HepG2 (cell line): Measurements from ENCODE around the gene RHBDD2. TPM values are rescaled to one million over a fixed set of nuclear protein-coding genes. Genes with fewer than 3 reads are reported as not detected.

Source experiments
- ATF7 ChIP-seq, 2 experiments: fragments of 450-650 bp in 1 of 2; sonication (generic) in 1 of 2; formaldehyde crosslinking in 1 of 2; IDR thresholded peaks; 2 replicates each; pipeline versions ENCODE4 v1.4.0 to v1.6.1; 2016 to 2020; ENCODE audit warnings: antibody characterized with exemption in 1 of 2, mild to moderate bottlenecking in 1 of 2, missing genetic modification reagents in 1 of 2
- CEBPB ChIP-seq: IDR thresholded peaks from 2 replicates; pipeline ENCODE4 v1.6.1; 2011; ENCODE audit warnings: low read depth, low read length, improper control_type of control experiment, borderline replicate concordance
- EZH2 ChIP-seq: conservative IDR thresholded peaks from 2 replicates; pipeline ENCODE4 v1.6.1; 2012; ENCODE audit warnings: mild to moderate bottlenecking, low read depth, low read length, moderate library complexity
- FOXO1 ChIP-seq: sonication (generic); formaldehyde crosslinking; IDR thresholded peaks from 2 replicates; pipeline ENCODE4 v1.4.0; 2020; ENCODE audit warnings: missing genetic modification reagents
- GATAD1 ChIP-seq: IDR thresholded peaks from 2 replicates; pipeline ENCODE4 v1.6.1; 2016; ENCODE audit warnings: missing genetic modification reagents, missing compliant biosample characterization
- GPN1 ChIP-seq: sonication (generic); formaldehyde crosslinking; IDR thresholded peaks from 2 replicates; pipeline ENCODE4 v1.5.1; 2020; ENCODE audit warnings: missing genetic modification reagents, borderline replicate concordance
- KDM1A ChIP-seq: IDR thresholded peaks from 2 replicates; pipeline ENCODE4 v1.6.1; 2016; ENCODE audit warnings: missing compliant biosample characterization
- KDM5A ChIP-seq: fragments of 200-600 bp; sonication (generic); IDR thresholded peaks from 2 replicates; pipeline ENCODE4 v1.7.0; 2018; ENCODE audit warnings: antibody characterized with exemption, mild to moderate bottlenecking, low read length, borderline replicate concordance
- NCOA2 ChIP-seq: sonication (generic); formaldehyde crosslinking; IDR thresholded peaks from 2 replicates; pipeline ENCODE4 v1.8.0; 2022; ENCODE audit warnings: inconsistent platforms
- REPIN1 ChIP-seq: sonication (generic); formaldehyde crosslinking; IDR thresholded peaks from 2 replicates; pipeline ENCODE4 v1.8.0; 2022; ENCODE audit warnings: missing genetic modification reagents, low read depth, mild to moderate bottlenecking, borderline replicate concordance
- SAFB2 ChIP-seq: sonication (generic); formaldehyde crosslinking; IDR thresholded peaks from 2 replicates; pipeline ENCODE4 v1.5.1; 2020; ENCODE audit warnings: missing genetic modification reagents, low read depth, mild to moderate bottlenecking, borderline replicate concordance
- SMAD1 ChIP-seq: sonication (generic); formaldehyde crosslinking; IDR thresholded peaks from 2 replicates; pipeline ENCODE4 v1.4.0; 2020; ENCODE audit warnings: missing genetic modification reagents, low read depth, mild to moderate bottlenecking, borderline replicate concordance
- TCF7 ChIP-seq: sonication (generic); IDR thresholded peaks from 2 replicates; pipeline ENCODE4 v1.6.1; 2016; ENCODE audit warnings: antibody characterized with exemption, low read depth
- XRCC5 ChIP-seq: fragments of 200-400 bp; formaldehyde crosslinking; optimal IDR thresholded peaks from 2 replicates; pipeline ENCODE3; 2017; ENCODE audit warnings: mild to moderate bottlenecking, low read length
- ZBTB1 ChIP-seq: sonication (generic); formaldehyde crosslinking; IDR thresholded peaks from 2 replicates; pipeline ENCODE4 v1.4.0; 2020; ENCODE audit warnings: missing genetic modification reagents, borderline replicate concordance
- ZFP36L2 ChIP-seq: sonication (generic); formaldehyde crosslinking; IDR thresholded peaks from 2 replicates; pipeline ENCODE4 v1.4.0; 2020; ENCODE audit warnings: missing genetic modification reagents
- ZNF205 ChIP-seq: IDR thresholded peaks from 2 replicates; pipeline ENCODE4 v1.6.1; 2018; ENCODE audit warnings: missing biosample characterization, missing genetic modification reagents
- ZNF674 ChIP-seq: sonication (generic); formaldehyde crosslinking; IDR thresholded peaks from 2 replicates; pipeline ENCODE4 v1.5.0; 2020; ENCODE audit warnings: low read depth, mild to moderate bottlenecking, missing genetic modification reagents
- ZNF703 ChIP-seq: sonication (generic); formaldehyde crosslinking; IDR thresholded peaks from 2 replicates; pipeline ENCODE4 v1.5.1; 2020; ENCODE audit warnings: missing genetic modification reagents, mild to moderate bottlenecking, moderate library complexity, borderline replicate concordance
- polyA plus RNA-seq, 8 experiments: library from polyadenylated mRNA; depleted of rRNA in 3 of 8; stranded (reverse) in 7 of 8; unstranded in 1 of 8; fragments of >200 nt; fragmentation: Illumina TruSeq in 4 of 8; extraction: Trizol in 4 of 8; gene quantifications; 2 replicates each; pipeline versions ENCODE4 v1.2.1 to v1.2.3, GENCODE V29; 2011 to 2016; ENCODE audit warnings: low read depth in 4 of 8, missing spikeins in 1 of 8, mixed read lengths in 1 of 8; ENCODE audit not compliant: insufficient read depth in 1 of 8
- total RNA-seq, 5 experiments: library from RNA; depleted of rRNA; stranded (reverse); fragments of >200 nt; fragmentation: Illumina TruSeq; extraction: Trizol; gene quantifications; 2 replicates each; pipeline ENCODE4 v1.2.3, GENCODE V29; 2016; ENCODE audit warnings: low read depth in 1 of 5
- TF ChIP-seq, protein P1 (sequence below): sonication (generic); formaldehyde crosslinking; IDR thresholded peaks from 2 replicates; pipeline ENCODE4 v1.4.0; 2020; ENCODE audit warnings: mild to moderate bottlenecking, missing genetic modification reagents
- TF ChIP-seq, protein P2 (sequence below): IDR thresholded peaks from 2 replicates; pipeline ENCODE4 v1.6.1; 2016; ENCODE audit warnings: mild to moderate bottlenecking
- TF ChIP-seq, protein P3 (sequence below): sonication (generic); formaldehyde crosslinking; IDR thresholded peaks from 2 replicates; pipeline ENCODE4 v1.5.0; 2020; ENCODE audit warnings: mild to moderate bottlenecking, missing genetic modification reagents, borderline replicate concordance

RHBDD2 gene
- total and polyA plus RNA-seq, 2 of the 13 experiments (the other 11 are each of a cell fraction or from before 2014, with no cell fraction given), result 23.1 to 26.4 TPM

DNA sequence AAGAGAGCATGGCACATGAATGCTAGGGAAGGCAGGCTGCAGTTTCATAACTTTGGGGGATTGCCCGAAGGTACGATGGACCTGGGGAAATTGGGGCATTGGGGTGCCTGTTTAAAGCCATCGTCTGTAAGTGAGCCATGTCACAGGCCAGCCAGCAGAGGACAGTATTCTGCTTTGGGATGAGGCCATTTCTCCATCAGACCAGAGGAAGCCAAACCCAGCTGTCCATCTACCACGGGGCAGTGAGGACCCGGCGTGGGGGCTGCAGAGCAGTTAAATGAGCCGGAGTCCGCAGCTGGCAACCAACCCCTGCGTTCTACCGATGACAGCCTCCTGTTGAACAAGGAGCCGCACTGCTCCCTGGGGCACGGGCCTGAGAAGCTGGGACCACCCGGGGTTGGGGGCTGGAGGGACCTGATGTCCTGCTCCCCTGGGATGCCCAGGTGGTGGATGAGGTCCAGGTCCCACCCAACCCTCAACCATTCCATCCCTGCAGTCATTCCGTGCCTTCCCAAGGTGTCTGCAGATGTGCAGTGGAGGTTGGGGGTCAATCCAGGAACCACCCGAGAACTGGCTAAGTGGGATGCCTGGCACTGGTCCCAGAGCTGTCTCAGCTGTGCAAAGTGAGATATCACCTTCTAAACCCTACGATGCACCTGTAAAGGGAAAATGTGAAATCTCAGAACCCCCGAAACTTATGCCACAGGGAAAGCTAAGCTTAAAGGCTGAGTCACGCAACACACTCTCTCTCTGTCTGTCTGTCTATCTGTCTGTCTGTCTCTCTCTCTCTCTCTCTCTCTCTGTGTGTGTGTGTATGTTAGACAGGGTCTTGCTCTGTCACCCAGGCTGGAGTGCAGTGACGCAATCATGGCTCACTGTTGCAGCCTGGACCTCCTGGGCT lies 12.1 kb upstream of the RHBDD2 start (continued):
- TF ChIP-seq, protein P1, sequence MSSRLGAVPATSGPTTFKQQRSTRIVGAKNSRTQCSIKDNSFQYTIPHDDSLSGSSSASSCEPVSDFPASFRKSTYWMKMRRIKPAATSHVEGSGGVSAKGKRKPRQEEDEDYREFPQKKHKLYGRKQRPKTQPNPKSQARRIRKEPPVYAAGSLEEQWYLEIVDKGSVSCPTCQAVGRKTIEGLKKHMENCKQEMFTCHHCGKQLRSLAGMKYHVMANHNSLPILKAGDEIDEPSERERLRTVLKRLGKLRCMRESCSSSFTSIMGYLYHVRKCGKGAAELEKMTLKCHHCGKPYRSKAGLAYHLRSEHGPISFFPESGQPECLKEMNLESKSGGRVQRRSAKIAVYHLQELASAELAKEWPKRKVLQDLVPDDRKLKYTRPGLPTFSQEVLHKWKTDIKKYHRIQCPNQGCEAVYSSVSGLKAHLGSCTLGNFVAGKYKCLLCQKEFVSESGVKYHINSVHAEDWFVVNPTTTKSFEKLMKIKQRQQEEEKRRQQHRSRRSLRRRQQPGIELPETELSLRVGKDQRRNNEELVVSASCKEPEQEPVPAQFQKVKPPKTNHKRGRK (CRISPR knock-in tag), result 0 out of 2 replicates have a peak, but pooled peaks have one; percentile 32
- TF ChIP-seq, protein P2, sequence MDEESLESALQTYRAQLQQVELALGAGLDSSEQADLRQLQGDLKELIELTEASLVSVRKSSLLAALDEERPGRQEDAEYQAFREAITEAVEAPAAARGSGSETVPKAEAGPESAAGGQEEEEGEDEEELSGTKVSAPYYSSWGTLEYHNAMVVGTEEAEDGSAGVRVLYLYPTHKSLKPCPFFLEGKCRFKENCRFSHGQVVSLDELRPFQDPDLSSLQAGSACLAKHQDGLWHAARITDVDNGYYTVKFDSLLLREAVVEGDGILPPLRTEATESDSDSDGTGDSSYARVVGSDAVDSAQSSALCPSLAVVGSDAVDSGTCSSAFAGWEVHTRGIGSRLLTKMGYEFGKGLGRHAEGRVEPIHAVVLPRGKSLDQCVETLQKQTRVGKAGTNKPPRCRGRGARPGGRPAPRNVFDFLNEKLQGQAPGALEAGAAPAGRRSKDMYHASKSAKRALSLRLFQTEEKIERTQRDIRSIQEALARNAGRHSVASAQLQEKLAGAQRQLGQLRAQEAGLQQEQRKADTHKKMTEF (CRISPR knock-in tag), result no peak
- TF ChIP-seq XRCC5, result peak; percentile 57
- TF ChIP-seq ZNF674, result no peak
- TF ChIP-seq SMAD1 (CRISPR knock-in tag), result peak; percentile 56; the same call in 1 of the 2 replicates
- no peak; the same call in 1 of the 2 replicates for TF ChIP-seq SAFB2
- no peak for TF ChIP-seq ZNF703 (CRISPR knock-in tag)
- no peak for TF ChIP-seq KDM5A
- no peak for TF ChIP-seq KDM1A
- peak; percentile 93 for TF ChIP-seq CEBPB
- no peak for TF ChIP-seq ZNF205 (CRISPR knock-in tag)
- TF ChIP-seq, protein P3, sequence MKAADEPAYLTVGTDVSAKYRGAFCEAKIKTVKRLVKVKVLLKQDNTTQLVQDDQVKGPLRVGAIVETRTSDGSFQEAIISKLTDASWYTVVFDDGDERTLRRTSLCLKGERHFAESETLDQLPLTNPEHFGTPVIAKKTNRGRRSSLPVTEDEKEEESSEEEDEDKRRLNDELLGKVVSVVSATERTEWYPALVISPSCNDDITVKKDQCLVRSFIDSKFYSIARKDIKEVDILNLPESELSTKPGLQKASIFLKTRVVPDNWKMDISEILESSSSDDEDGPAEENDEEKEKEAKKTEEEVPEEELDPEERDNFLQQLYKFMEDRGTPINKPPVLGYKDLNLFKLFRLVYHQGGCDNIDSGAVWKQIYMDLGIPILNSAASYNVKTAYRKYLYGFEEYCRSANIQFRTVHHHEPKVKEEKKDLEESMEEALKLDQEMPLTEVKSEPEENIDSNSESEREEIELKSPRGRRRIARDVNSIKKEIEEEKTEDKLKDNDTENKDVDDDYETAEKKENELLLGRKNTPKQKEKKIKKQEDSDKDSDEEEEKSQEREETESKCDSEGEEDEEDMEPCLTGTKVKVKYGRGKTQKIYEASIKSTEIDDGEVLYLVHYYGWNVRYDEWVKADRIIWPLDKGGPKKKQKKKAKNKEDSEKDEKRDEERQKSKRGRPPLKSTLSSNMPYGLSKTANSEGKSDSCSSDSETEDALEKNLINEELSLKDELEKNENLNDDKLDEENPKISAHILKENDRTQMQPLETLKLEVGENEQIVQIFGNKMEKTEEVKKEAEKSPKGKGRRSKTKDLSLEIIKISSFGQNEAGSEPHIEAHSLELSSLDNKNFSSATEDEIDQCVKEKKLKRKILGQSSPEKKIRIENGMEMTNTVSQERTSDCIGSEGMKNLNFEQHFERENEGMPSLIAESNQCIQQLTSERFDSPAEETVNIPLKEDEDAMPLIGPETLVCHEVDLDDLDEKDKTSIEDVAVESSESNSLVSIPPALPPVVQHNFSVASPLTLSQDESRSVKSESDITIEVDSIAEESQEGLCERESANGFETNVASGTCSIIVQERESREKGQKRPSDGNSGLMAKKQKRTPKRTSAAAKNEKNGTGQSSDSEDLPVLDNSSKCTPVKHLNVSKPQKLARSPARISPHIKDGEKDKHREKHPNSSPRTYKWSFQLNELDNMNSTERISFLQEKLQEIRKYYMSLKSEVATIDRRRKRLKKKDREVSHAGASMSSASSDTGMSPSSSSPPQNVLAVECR (CRISPR knock-in tag), result peak; percentile 62; the same call in 1 of the 2 replicates
- TF ChIP-seq ATF7 (IDR thresholded peaks at IDR 0.05), result peak; percentile 84
- peak; percentile 55; the same call in 1 of the 2 replicates for TF ChIP-seq ATF7 (CRISPR knock-in tag; IDR thresholded peaks at IDR 0.05)
- no peak for TF ChIP-seq EZH2
- 0 out of 2 replicates have a peak, but pooled peaks have one; percentile 40 for TF ChIP-seq FOXO1 (CRISPR knock-in tag)
- TF ChIP-seq ZFP36L2 (CRISPR knock-in tag), result no peak
- TF ChIP-seq ZBTB1 (CRISPR knock-in tag), result no peak
- no peak for TF ChIP-seq GATAD1 (CRISPR knock-in tag)
- no peak for TF ChIP-seq GPN1 (CRISPR knock-in tag)
- TF ChIP-seq NCOA2, result no peak
- TF ChIP-seq TCF7, result no peak
- 0 out of 2 replicates have a peak, but pooled peaks have one; percentile 32 for TF ChIP-seq REPIN1
